Hepatic stellate cell (primary cell): ENCODE results near the gene USP35.

Experiments
- DNase-seq: peaks from one replicate; pipeline ENCODE4 v3.0.0; 2011; ENCODE audit warnings: low spot score

Gene USP35

GRCh38 chr11:78199653-78200015 is 10.9 kb downstream of the USP35 start:
- no peak for DNase-seq

GRCh38 chr11:78200061-78200460 is 11.3 kb downstream of the USP35 start:
- no peak for DNase-seq

- no peak for DNase-seq
Measured at GRCh38 chr11:78200553-78200952, 11.8 kb downstream of the USP35 start.

GRCh38 chr11:78201096-78201818 is 12.5 kb downstream of the USP35 start:
- no peak for DNase-seq

- no peak for DNase-seq
Measured at GRCh38 chr11:78202733-78203167, 14.0 kb downstream of the USP35 start.

- DNase-seq, result no peak
Measured at GRCh38 chr11:78203184-78203583, 14.5 kb downstream of the USP35 start.

- no peak for DNase-seq
Measured at GRCh38 chr11:78205256-78205655, 16.5 kb downstream of the USP35 start.

GRCh38 chr11:78205691-78206090 is 17.0 kb downstream of the USP35 start:
- no peak for DNase-seq

GRCh38 chr11:78207532-78208256 is 19.0 kb downstream of the USP35 start:
- DNase-seq, result no peak

GRCh38 chr11:78208257-78209165 is 19.8 kb downstream of the USP35 start:
- DNase-seq, result no peak

- no peak for DNase-seq
Measured at GRCh38 chr11:78209478-78209877, 20.8 kb downstream of the USP35 start.

GRCh38 chr11:78210000-78210608 is 21.4 kb downstream of the USP35 start:
- no peak for DNase-seq

GRCh38 chr11:78211565-78211964 is 22.8 kb downstream of the USP35 start:
- no peak for DNase-seq

- no peak for DNase-seq
Measured at GRCh38 chr11:78212586-78213371, 24.1 kb downstream of the USP35 start.

- no peak for DNase-seq
Measured at GRCh38 chr11:78213526-78214330, 25.0 kb downstream of the USP35 start.

- DNase-seq, result no peak
Measured at GRCh38 chr11:78214331-78215194, 25.8 kb downstream of the USP35 start.

- no peak for DNase-seq
Measured at GRCh38 chr11:78216021-78216420, 27.3 kb downstream of the USP35 start.

- no peak for DNase-seq
Measured at GRCh38 chr11:78216571-78217287, 28.0 kb downstream of the USP35 start.
